ENCODE measurements around the gene FCGR2B. TPM values are rescaled to one million over a fixed set of nuclear protein-coding genes. Genes with fewer than 3 reads are reported as not detected.

FCGR2B gene
- total RNA-seq, 1 donor from 2014 or later, result 0.15 TPM

DNA sequence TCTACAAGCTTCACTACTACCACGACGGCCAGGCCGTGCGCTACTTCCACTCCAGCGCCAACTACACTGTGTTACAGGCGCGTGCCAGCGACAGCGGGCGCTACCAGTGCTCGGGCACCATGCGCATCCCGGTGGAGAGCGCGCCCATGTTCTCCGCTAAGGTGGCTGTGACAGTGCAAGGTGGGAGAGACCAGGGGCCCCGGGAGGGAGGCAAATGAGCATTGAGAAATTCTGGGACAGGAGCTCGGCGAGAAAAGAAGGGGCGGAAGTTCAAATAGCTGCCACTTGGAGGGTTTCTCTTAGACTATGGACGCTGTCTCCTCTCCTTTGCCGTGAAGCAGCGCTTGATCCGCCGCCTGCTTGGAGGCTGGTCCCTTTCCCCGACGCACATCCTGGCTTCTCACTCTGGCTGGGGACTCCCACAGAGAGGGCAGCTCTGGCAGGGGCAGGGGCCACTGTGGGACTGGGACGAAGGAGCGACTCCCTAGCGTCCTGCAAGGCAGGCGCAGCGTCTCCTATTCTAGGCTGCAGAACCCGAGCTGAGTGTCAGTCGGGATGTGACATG is 63.0 kb downstream of the FCGR2B start:
- no peaks in the 10 kb centered on the region for H3K36me3 ChIP-seq
- peaks cover 6% of the 10 kb centered on the region for H3F3A ChIP-seq (ENCODE audit: low read depth)
- H3K27me3 ChIP-seq, result peaks cover 94% of the 10 kb centered on the region
- peak overlapping the region; percentile 97 for H2AFZ ChIP-seq (replicated peaks)
- no peaks in the 10 kb centered on the region for H3K9me3 ChIP-seq (ENCODE audit: low read depth)
- H3K4me1 Mint-ChIP-seq, result peaks cover 6% of the 10 kb centered on the region
- no peaks in the 10 kb centered on the region for H3K79me2 ChIP-seq (ENCODE audit: low read depth)
- H3K9ac ChIP-seq, result no peak overlapping the region
- no peak overlapping the region for H3K27ac ChIP-seq
- H3K4me3 Mint-ChIP-seq, result peak overlapping the region; percentile 93
- TF ChIP-seq, protein P1, sequence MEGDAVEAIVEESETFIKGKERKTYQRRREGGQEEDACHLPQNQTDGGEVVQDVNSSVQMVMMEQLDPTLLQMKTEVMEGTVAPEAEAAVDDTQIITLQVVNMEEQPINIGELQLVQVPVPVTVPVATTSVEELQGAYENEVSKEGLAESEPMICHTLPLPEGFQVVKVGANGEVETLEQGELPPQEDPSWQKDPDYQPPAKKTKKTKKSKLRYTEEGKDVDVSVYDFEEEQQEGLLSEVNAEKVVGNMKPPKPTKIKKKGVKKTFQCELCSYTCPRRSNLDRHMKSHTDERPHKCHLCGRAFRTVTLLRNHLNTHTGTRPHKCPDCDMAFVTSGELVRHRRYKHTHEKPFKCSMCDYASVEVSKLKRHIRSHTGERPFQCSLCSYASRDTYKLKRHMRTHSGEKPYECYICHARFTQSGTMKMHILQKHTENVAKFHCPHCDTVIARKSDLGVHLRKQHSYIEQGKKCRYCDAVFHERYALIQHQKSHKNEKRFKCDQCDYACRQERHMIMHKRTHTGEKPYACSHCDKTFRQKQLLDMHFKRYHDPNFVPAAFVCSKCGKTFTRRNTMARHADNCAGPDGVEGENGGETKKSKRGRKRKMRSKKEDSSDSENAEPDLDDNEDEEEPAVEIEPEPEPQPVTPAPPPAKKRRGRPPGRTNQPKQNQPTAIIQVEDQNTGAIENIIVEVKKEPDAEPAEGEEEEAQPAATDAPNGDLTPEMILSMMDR (IDR thresholded peaks at IDR 0.05), result peak; percentile 44
- TF ChIP-seq EZH2phosphoT487 (IDR thresholded peaks at IDR 0.05), result peak; percentile 58
- TF ChIP-seq EZH2 (IDR thresholded peaks at IDR 0.05), result peak; percentile 70
- H3K4me1 ChIP-seq, result peaks cover 5% of the 10 kb centered on the region
- H3K9me3 Mint-ChIP-seq, result no peaks in the 10 kb centered on the region
- H3K27me3 Mint-ChIP-seq (ENCODE audit: insufficient read depth, low read depth), result peaks cover 23% of the 10 kb centered on the region
- no peaks in the 10 kb centered on the region for H4K20me1 ChIP-seq (ENCODE audit: low read depth)
- peak; percentile 71 for DNase-seq (ENCODE audit: low spot score)
- no peaks in the 10 kb centered on the region for H3K36me3 Mint-ChIP-seq
- H3K4me2 ChIP-seq, result peak overlapping the region; percentile 90
- H3K27ac Mint-ChIP-seq, result peak overlapping the region; percentile 78
- H3K4me3 ChIP-seq, result peak overlapping the region; percentile 54

DNA sequence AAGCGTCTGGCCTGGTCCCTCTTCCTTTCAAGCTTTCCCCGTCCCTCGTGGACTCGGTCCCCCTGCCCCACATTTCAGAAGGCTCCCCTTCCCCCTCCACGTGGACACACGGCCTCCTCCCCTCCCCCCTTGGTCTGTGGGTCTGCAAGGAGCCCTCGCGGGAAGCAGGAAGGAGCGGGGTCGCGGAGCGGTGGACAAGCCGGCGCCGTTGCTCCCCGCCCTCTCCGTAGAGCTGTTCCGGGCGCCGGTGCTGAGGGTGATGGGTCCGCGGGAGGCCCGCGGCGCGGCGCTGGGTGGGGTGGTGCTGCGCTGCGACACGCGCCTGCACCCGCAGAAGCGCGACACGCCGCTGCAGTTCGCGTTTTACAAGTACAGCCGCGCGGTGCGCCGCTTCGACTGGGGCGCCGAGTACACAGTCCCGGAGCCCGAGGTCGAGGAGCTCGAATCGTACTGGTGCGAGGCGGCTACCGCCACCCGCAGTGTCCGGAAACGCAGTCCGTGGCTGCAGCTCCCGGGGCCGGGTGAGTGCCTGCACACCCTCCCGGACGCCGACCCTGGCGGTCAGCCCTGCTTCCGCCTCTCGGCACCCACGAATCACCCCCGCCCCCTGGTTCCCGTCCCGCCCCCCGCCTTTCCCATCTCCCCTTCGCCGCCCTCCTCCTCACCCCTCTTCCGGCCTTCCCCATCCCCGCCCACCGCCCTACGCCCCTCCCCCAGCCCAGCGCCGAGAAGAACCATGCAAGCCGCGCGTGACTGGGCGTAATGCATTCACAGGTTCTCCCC is 63.7 kb downstream of the FCGR2B start:
- H3K36me3 ChIP-seq, result no peaks in the 10 kb centered on the region
- Mint-ChIP-seq H3K27me3 (ENCODE audit: insufficient read depth, low read depth) (peaks cover 25% of the 10 kb centered on the region), H3K36me3 (no peaks in the 10 kb centered on the region), H3K4me1 (peaks cover 6% of the 10 kb centered on the region), H3K27ac (no peak overlapping the region), H3K9me3 (no peaks in the 10 kb centered on the region), H3K4me3 (peak overlapping the region; percentile 93)
- peaks cover 6% of the 10 kb centered on the region for H3F3A ChIP-seq (ENCODE audit: low read depth)
- peak overlapping the region; percentile 90 for H3K4me2 ChIP-seq
- H4K20me1 ChIP-seq (ENCODE audit: low read depth), result no peaks in the 10 kb centered on the region
- no peaks in the 10 kb centered on the region for H3K9me3 ChIP-seq (ENCODE audit: low read depth)
- DNase-seq (ENCODE audit: low spot score), result peak; percentile 91
- peak overlapping the region; percentile 97 for H2AFZ ChIP-seq (replicated peaks)
- TF ChIP-seq, protein P1 (IDR thresholded peaks at IDR 0.05), result no peak
- TF ChIP-seq EZH2phosphoT487 (IDR thresholded peaks at IDR 0.05), result peak; percentile 59
- no peak overlapping the region for H3K27ac ChIP-seq
- peak overlapping the region; percentile 0 for H3K9ac ChIP-seq
- no peaks in the 10 kb centered on the region for H3K79me2 ChIP-seq (ENCODE audit: low read depth)
- peaks cover 5% of the 10 kb centered on the region for H3K4me1 ChIP-seq
- H3K27me3 ChIP-seq, result peaks cover 93% of the 10 kb centered on the region
- peak overlapping the region; percentile 54 for H3K4me3 ChIP-seq

DNA sequence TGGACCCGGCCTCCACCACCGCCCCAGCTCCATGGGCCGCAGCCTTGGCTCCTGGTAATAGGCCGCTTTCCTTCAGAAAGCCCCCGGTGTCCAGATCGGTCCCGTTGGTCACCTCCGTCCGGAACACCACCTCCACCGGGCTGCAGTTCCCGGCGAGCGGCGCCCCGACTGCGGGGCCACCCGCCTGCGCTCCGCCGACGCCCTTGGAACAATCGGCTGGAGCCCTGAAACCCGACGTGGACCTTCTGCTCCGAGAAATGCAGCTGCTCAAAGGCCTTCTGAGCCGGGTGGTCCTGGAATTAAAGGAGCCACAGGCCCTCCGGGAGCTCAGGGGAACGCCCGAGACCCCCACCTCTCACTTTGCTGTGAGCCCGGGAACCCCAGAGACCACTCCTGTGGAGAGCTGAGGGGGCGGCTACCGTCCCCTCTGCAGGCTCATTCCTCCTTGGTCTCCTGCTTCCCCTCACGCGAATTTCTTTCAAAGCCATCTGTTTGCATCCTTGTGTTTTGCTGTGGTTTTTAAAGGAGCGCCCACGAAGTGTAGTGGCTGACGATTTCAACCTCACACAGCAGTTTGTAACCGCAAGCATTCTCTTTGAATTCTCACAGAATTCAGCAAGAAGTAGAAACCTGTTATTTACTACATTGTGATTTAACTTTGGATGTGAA is 64.4 kb downstream of the FCGR2B start:
- peaks cover 23% of the 10 kb centered on the region for H3K27me3 Mint-ChIP-seq (ENCODE audit: insufficient read depth, low read depth)
- DNase-seq (ENCODE audit: low spot score), result no peak

More for the DNA sequence above, 64.4 kb downstream of the FCGR2B start:
- Histone ChIP-seq H3K79me2 (ENCODE audit: low read depth) (no peaks in the 10 kb centered on the region), H3K27ac (no peak overlapping the region), H3F3A (ENCODE audit: low read depth) (peaks cover 6% of the 10 kb centered on the region), H3K9ac (no peak overlapping the region), H3K4me1 (peaks cover 5% of the 10 kb centered on the region), H2AFZ (replicated peaks) (peak overlapping the region; percentile 97), H3K36me3 (no peaks in the 10 kb centered on the region), H4K20me1 (ENCODE audit: low read depth) (no peaks in the 10 kb centered on the region), H3K9me3 (ENCODE audit: low read depth) (no peaks in the 10 kb centered on the region), H3K27me3 (peaks cover 91% of the 10 kb centered on the region), H3K4me3 (peak overlapping the region; percentile 54), H3K4me2 (peak overlapping the region; percentile 90)
- H3K4me3 Mint-ChIP-seq, result peak overlapping the region; percentile 93
- H3K36me3 Mint-ChIP-seq, result no peaks in the 10 kb centered on the region
- no peak overlapping the region for H3K27ac Mint-ChIP-seq
- H3K9me3 Mint-ChIP-seq, result no peaks in the 10 kb centered on the region
- peaks cover 6% of the 10 kb centered on the region for H3K4me1 Mint-ChIP-seq
- TF ChIP-seq EZH2 (IDR thresholded peaks at IDR 0.05) (no peak), EZH2phosphoT487 (IDR thresholded peaks at IDR 0.05) (no peak)
- TF ChIP-seq, protein P1 (IDR thresholded peaks at IDR 0.05), result no peak

Small RNAs within 50 kb of the gene (small RNA-seq; reads per million reads assigned to genes)
- gene RF00019, result not detected

Other genes starting within 250 kb of the FCGR2B start
- 0.53 TPM in 1 of 2 replicates, not detected in the other for gene FCGR2A, start 157.7 kb upstream of the FCGR2B start, total RNA-seq (ENCODE audit: low replicate concordance)
- 0.09 TPM in 1 of 2 replicates, not detected in the other for gene HSPA6, start 138.6 kb upstream of the FCGR2B start, total RNA-seq (ENCODE audit: low replicate concordance)
- not detected in 2 replicates for gene FCGR3A, start 113.3 kb upstream of the FCGR2B start, total RNA-seq (ENCODE audit: low replicate concordance)
- gene FCGR3B, start 32.0 kb upstream of the FCGR2B start, total RNA-seq (ENCODE audit: low replicate concordance), result not detected in 2 replicates
- not detected in 2 replicates for gene FCRLA, start 44.1 kb downstream of the FCGR2B start, total RNA-seq (ENCODE audit: low replicate concordance)
- gene FCRLB, start 58.4 kb downstream of the FCGR2B start, total RNA-seq (ENCODE audit: low replicate concordance), result 0.19 TPM in 1 of 2 replicates, not detected in the other
- 66.5 and 81.1 TPM in 2 replicates for gene DUSP12, start 86.6 kb downstream of the FCGR2B start, total RNA-seq (ENCODE audit: low replicate concordance)
- 22.3 and 31.7 TPM in 2 replicates for gene ATF6, start 103.2 kb downstream of the FCGR2B start, total RNA-seq (ENCODE audit: low replicate concordance)

All from neural progenitor cell (in vitro differentiated cells).